Measurements from ENCODE around the gene TBPL1.
"Not testable (repeated sequence)": the region's sequence is repeated elsewhere in the genome, so short reads cannot be mapped to it uniquely, and the experiment has no call there.

TBPL1 gene

DNA sequence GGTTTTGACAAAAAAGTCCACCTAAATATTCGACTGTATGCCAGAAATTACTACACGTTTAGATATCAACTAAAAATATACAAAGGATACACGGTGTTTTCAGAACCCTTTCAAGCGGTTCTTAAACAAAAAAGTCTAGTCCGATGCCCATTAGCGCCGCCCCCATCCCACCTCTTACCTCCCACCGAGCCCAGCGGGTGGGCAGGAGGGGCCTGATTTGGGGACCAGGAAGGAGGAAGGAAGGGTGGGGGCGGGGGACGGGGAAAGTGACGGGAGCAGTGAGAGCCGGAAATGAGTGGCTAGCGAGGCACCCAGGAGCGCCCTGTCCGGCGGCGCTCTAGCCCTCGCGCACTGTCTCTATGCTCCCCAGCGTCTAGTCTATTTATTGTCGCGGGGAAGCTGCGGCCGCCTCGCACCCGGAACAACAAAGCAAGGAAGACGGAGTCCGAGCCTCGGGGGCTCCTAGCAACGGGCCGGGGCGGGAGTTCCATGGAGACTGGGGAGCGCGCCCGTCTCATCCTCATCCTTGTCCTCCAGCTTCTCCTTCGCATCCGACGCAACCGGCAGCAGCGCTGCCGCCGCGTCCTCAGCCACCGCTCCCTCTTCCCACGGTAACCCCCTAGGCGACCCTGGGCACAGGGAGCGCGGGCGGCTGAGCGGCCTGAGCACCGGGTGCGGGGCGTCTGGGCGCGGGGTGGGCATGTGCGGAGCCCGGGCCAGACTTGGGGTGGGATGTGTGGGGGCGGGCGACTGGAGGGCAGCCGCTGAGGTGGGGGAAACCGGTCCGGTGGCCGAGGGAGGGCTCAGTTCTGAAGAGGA is at the start of gene TBPL1:
TBPL1 (plus strand) TSS at position 410 of the 819 bp plus-strand sequence. CDS start 26,902 bp downstream, outside the sequence.
- DNase-seq: peak; percentile 93

DNA sequence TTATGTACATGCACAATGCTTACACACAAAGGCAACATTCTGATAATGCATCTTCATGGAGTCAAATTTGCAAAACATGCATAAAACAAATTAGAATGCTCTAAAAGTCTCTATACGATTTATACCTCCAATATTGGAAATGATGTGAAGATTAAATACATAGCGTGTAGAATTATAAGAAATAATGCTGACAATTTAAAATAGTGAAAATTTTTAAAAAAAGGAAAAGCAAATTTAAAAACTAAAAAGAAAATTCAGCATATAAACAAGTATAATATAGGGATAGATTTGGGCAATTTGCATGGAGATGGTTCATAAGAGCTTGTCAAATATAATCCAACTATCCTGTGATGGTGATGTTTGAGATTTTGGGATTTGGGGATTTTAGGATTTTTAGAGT is 49.2 kb upstream of the TBPL1 start:
- no peak for DNase-seq

GRCh38 chr6:133906050-133906449 is 47.0 kb upstream of the TBPL1 start:
- no peak for DNase-seq

- peak; percentile 71 for DNase-seq
These were observed 36.3 kb upstream of the TBPL1 start for GRCh38 chr6:133916650-133917151.

DNA sequence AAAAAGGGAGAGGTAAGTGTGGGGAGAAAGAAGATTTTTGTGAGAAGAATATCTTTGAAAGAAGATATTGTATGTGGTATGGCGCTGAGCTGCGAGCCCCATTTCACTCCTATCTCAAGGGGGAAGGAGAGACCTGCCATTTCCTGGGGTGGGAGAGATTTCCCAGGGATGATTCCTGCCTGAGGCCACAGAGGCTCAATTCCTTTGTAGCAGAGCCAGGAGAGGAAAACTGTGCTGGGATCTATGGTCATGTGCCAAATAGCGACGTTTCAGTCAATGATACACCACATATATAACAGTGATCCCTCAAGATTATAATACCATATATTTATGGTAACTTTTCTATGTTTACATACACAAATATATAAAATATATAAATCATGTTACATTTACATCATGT is 35.2 kb upstream of the TBPL1 start:
- DNase-seq: no peak

DNA sequence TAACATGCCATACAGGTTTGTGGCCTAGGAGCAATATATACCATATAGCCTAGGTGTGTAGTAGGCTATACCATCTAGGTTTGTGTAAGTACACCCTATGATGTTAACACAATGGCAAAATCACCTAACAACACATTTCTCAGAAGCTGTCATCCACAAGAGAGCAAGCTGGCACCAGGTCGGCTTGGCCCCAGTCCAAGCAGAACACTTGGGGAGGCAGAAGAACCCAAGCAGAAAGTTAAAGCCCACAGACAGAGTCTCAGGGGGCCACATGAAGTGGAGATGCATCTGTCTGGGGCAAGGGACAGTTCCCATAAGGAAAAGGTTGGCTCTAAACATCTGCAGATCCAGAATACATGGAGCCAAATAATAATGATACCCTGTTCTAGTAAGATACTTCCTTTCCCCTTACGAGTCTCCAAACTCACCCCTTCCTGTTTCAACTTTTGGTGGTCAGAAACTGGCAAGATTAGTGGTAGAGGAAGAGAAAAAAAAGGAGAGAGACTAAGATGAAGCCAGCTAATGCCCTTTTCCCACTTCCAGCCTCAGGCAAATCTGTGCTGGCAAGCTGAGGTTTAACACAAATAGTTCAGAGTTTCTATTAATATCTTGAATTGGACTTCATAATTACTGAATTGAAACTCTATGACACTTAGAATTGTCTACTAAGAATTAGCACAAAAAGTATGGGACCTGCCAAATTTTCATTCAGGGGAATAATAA is 34.7 kb upstream of the TBPL1 start:
- DNase-seq: no peak

GRCh38 chr6:133919362-133919761 is 33.7 kb upstream of the TBPL1 start:
- DNase-seq: no peak

DNA sequence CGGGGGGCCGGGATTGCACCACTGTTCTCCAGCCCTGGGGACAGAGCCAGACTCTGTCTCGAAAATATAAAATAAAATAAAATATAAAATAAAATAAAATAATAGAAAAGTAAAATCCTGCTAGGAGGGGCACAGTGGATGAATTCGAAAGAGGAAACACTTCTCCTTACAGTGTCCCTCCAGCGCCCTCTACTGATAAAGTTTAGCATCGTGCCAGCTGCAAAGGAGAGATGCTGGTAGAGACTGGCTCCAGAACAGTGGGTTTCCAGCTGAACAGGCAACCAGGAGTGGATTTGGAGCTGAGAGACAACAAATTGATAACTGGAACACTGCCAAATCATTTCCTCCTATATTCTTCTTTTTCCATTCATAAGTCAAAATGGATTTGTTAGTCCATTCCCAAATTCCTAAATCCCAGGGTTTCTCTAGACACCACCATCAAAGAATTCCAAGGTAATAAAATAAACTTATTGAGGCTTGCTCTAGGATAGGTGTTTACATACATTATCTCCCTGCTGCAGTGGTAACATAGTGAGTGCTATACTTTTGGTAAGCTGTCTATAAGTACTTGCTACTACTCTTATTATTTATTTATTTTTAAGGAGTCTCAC is 31.7 kb upstream of the TBPL1 start:
- DNase-seq: peak; percentile 63

GRCh38 chr6:133923938-133924593 is 29.0 kb upstream of the TBPL1 start:
- DNase-seq: peak; percentile 86

DNA sequence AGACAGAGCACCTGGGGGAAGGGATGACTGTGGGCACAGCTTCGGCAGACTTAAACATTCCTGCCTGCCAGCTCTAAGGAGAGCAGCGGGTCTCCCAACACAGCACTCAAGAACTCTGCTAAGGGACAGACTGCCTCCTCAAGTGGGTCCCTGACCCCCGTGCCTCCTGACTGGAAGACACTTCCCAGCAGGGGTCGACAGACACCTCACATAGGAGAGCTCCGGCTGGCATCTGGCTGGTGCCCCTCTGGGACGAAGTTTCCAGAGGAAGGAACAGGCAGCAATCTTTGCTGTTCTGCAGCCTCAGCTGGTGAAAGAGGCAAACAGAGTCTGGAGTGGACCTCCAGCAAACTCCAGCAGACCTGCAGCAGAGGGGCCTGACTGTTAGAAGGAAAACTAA is 21.8 kb upstream of the TBPL1 start:
- DNase-seq: not testable (repeated sequence)

- not testable (repeated sequence) for DNase-seq
These were observed 16.7 kb upstream of the TBPL1 start for GRCh38 chr6:133936352-133936751.

GRCh38 chr6:133937909-133938308 is 15.1 kb upstream of the TBPL1 start:
- DNase-seq: no peak

GRCh38 chr6:133938533-133938932 is 14.5 kb upstream of the TBPL1 start:
- no peak for DNase-seq

DNA sequence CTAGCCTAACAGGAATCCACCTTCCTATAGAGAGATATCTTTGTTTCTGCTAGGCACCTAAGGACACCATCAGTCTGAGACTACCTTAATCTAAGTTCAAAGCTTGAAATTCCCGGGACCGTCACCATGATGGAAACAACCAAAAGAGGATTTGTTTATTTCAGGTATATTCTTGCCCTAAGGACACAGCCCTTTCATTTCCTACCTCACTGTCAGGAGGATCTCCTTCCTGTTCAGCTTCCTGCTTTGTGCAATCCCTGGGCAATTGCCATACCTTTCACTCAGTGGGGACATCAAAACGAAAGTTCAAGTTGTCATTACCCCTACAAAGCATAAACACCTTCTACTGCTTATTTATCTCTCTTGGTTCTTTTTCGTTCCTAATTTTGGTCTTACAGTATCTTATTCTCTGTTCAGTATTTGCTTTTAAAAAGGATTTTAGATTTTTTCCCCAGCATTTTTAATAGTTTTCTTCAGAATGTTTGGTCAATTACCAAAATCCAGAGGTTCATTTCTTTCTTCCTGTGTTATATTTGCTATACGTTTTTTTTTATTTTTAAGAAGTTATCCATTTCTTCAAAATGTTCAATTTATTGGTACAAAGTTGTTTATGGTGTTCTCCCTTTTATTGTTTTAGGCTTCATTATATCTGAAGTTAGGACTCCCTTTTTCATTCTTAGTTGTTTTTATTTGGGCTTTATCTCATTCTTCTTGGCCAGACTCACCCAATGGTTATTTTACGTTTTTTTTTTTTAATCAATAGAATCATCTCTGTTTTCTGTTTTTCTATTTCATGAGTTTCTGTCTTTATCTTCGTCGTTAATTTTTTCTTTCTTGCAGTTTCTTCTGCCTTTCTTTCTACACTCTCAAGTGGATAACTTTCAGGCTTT is 13.0 kb upstream of the TBPL1 start:
- no peak for DNase-seq

GRCh38 chr6:133945158-133945557 is 7.9 kb upstream of the TBPL1 start:
- DNase-seq: no peak

DNA sequence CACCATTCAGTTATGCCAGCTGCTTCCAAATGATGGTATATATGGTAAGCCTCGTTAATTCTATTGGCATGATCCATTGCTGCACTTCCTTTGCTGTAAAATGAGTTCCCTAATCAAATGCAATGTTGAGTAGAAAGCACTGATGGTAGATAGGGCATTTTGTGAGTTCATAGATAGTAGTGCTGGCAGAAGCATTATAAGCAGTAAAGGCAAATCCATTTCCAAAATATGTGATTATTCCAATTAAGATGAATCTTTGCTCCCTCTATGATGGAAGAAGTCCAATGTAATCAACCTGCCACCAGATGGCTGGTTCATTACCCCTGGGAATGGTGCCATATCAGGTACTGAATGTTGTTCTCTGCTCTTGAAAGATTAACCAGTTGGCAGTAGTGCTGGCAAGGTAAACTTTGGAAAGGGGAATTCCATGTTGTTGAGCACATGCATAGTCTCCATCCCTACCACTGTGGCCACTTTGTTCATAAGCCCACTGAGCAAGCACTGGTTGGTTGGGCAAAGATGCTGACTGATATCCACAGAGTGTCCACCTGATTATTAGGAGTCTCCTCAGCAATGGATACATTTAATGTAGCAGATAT is 5.6 kb upstream of the TBPL1 start:
- peak; percentile 95 for DNase-seq

DNA sequence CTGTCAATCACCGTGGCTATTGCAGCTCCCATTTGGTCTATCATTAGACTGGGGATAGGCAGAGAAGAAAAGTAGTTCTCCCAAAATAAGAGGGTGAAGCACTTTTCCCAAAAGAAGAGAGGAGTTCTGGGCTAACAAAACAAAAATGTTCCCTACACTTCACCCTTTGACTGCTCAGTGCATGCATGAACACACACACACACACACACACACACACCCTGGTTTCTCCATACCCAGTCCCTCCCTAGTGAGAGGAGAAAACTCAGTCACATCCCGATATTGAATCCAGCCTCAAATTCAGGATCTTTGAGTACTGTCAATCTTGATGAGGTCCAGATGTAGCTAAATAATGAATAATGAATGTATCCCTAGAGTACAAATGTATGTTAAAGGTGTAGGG is 4.6 kb upstream of the TBPL1 start:
- no peak for DNase-seq

DNA sequence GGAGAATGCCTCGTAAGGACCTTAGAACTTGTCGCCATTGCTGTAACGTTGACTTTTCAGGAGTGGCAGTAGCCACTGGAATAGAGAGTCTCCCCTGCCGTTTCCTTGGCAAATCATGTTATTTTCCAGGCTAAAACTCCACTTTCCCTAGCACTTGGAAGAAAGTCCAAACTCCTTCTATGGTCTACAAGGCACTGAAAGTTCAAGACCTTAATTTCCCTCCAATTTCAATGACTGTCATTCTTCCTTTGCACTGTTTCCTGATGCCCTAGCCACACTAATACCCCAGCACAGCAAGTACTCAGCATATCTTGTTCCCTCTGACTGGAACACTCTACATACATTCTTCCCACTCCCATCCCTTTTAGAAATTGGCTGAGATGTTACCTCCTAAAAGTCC is 1.8 kb upstream of the TBPL1 start:
- DNase-seq: no peak

DNA sequence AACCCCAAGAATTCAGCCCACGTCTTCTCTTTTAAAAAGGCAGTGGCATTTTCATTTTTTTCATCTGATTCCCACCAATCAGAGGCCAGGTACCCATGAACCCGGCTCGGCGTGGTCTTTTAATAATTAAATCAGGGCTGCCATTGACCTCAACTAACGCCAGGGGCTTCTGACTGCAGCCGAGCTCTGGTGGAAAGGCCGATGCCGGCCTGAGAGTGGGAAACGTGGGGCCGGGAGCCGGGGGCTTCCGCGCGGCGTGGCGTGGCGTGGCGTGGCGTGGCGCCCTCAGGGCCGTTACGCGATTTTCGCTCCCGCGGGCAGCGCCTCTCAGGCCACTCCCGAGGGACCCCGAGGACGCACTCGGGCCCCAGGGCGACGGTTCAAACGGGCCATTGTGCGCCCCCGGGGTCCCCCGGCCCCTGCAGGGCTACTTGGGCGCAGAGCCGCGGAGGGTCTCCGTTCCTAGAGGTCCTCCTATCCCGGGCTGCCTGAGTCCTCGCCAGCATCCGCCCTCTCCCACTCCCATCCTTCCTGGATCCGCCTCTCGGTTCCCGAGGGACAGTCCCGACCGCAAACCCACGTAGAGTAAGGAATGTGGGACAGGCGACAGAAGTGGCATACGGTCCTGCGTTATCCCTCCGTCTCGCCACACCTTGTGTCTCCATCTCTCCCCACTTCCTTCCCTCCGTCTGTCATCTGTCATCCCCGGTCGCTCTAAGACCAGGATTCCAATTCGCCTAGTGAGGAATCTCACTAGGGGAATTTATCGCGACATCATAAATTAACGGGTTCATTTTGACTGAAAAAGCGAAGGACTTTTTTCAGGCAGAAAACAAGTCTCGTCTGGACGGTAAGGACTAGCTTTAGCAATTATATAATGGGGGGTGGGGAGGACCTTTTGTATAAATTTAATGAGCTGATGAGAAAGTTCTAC is 876 bp upstream of the TBPL1 start:
- DNase-seq: peak; percentile 74

DNA sequence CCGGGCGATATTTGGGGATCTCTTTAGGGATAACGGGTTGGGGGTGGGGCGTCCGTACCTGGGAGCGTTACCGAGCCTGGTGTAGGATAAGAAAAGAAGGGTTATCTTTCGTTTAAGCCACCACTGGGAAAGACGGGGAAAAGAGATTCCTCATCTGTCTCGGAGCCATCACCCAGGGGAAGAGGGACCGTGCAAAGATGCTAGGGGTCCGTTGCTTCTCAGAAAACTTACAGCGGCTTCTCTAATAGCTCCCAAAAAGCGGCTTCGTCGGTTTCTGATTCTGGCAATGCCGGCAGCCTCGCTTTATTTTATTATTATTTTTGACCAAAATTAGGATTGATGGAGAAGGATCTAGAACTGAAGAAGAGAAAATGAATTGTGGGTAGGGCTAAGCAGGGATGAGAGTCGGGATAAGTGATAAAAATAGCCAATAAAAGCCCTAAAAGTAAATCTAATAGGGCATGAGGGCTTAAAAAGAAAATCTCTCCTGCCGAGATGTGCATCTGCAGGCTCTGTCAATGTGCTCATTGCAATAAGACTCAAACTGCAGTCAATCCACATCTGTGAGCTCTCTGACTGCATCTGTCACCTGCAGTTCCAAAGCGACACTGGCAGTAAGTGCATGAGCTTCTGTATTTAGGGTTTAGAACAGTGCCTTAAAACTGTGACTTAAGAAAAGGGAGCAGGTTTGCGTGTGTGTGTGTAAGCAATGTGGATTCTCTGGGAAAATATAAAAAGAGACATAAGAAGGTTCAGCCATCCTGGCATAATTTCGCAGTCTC is 801 bp downstream of the TBPL1 start:
- no peak for DNase-seq

Measured in NCI-H1092 treated with DMSO at 0.1 percent for 48 hours (cell line).